Endothelial cell of umbilical vein (primary cell): ENCODE results near the gene TMC4.
"Not testable (repeated sequence)": the region's sequence is repeated elsewhere in the genome, so short reads cannot be mapped to it uniquely, and the experiment has no call there.

Experiments
- EZH2 ChIP-seq: IDR thresholded peaks from 2 replicates; pipeline ENCODE4 v1.6.1; 2012; ENCODE audit warnings: borderline replicate concordance, low read depth, mild to moderate bottlenecking, moderate library complexity, low read length, inconsistent platforms; ENCODE audit not compliant: severe bottlenecking
- FOS ChIP-seq: IDR thresholded peaks from 2 replicates; pipeline ENCODE4 v1.6.1; 2011; ENCODE audit warnings: mild to moderate bottlenecking, low read length, moderate library complexity, borderline replicate concordance; ENCODE audit not compliant: insufficient read depth
- GATA2 ChIP-seq: IDR thresholded peaks from 2 replicates; pipeline ENCODE4 v1.7.0; 2011; ENCODE audit warnings: low read depth, mild to moderate bottlenecking, moderate library complexity, mixed read lengths, low read length; ENCODE audit not compliant: insufficient read length, insufficient read depth
- JUN ChIP-seq: IDR thresholded peaks from 2 replicates; pipeline ENCODE4 v1.6.1; 2011; ENCODE audit warnings: borderline replicate concordance, low read depth; ENCODE audit not compliant: insufficient read length, insufficient read depth
- MYC ChIP-seq: IDR thresholded peaks from one replicate; pipeline ENCODE4 v1.6.1; 2011; ENCODE audit warnings: mild to moderate bottlenecking, low read depth, low read length
- POLR2A ChIP-seq: IDR thresholded peaks from 2 replicates; pipeline ENCODE4 v1.6.1; 2012; ENCODE audit warnings: low read depth, mild to moderate bottlenecking, control low read depth, low read length
- POLR2AphosphoS5 ChIP-seq: IDR thresholded peaks from 2 replicates; pipeline ENCODE4 v1.6.1; 2012; ENCODE audit warnings: low read depth, mild to moderate bottlenecking, control low read depth, low read length, moderate library complexity; ENCODE audit not compliant: insufficient read depth
- TF ChIP-seq, protein P1 (sequence below): IDR thresholded peaks from 2 replicates; pipeline ENCODE4 v1.6.1; 2011; ENCODE audit not compliant: insufficient read depth, insufficient read length
- TF ChIP-seq, protein P2 (sequence below), 2 donors: IDR thresholded peaks; 1 replicate in 1 of 2; 2 replicates in 1 of 2; pipeline ENCODE4 v1.5.1; 2011; ENCODE audit warnings: low read length in 2 of 2, mild to moderate bottlenecking in 2 of 2, moderate library complexity in 2 of 2, control low read depth in 1 of 2, inconsistent platforms in 1 of 2, low read depth in 1 of 2; ENCODE audit not compliant: insufficient read depth in 1 of 2; ENCODE audit errors: extremely low read depth in 1 of 2

DNA sequence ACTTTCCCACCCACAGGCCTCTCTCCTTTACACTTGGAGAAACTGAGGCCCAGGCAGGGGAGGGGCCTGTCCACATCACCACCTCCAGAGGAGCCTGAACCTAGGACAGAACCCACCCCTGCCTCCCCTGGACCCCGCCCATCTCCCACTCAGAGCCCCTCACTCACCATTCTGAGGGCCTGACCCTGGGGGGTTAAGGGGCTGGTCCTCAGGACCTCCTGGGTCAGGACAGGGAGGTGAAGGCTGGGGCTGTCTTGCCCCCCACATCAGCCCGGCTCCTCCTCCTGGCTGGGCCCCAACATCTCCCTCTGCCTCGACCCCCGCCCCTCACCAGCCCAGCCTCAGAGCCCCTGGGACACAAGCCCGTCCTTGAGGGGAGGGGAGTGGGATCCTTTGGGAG is 46.7 kb upstream of the TMC4 start:
- TF ChIP-seq, protein P1, sequence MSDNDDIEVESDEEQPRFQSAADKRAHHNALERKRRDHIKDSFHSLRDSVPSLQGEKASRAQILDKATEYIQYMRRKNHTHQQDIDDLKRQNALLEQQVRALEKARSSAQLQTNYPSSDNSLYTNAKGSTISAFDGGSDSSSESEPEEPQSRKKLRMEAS: not testable (repeated sequence)
- TF ChIP-seq, protein P2, sequence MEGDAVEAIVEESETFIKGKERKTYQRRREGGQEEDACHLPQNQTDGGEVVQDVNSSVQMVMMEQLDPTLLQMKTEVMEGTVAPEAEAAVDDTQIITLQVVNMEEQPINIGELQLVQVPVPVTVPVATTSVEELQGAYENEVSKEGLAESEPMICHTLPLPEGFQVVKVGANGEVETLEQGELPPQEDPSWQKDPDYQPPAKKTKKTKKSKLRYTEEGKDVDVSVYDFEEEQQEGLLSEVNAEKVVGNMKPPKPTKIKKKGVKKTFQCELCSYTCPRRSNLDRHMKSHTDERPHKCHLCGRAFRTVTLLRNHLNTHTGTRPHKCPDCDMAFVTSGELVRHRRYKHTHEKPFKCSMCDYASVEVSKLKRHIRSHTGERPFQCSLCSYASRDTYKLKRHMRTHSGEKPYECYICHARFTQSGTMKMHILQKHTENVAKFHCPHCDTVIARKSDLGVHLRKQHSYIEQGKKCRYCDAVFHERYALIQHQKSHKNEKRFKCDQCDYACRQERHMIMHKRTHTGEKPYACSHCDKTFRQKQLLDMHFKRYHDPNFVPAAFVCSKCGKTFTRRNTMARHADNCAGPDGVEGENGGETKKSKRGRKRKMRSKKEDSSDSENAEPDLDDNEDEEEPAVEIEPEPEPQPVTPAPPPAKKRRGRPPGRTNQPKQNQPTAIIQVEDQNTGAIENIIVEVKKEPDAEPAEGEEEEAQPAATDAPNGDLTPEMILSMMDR (IDR thresholded peaks at IDR 0.05; ENCODE audit: extremely low read depth in 1 of 2, insufficient read depth in 1 of 2, low read depth in 1 of 2, low read length in 2 of 2): not testable (repeated sequence)
- not testable (repeated sequence) for TF ChIP-seq POLR2A, EZH2, MYC, POLR2AphosphoS5, GATA2, JUN, FOS
